HEK293 (cell line): ENCODE results near the gene MPC2.

Source experiments
- CTCF ChIA-PET: fragments of 350-600 bp; formaldehyde crosslinking; extraction: SDS; loops from one replicate; lab custom pipeline; 2021; ENCODE audit warnings: antibody characterized with exemption; lab: Yijun Ruan, JAX
- POLR2A ChIA-PET: fragments of 300-600 bp; formaldehyde crosslinking; extraction: SDS; loops from one replicate; lab custom pipeline; 2020; ENCODE audit warnings: antibody characterized with exemption, inconsistent platforms; lab: Yijun Ruan, JAX
- H3K27ac ChIP-seq: fragments of 200-500 bp; sonication (Bioruptor generic); 2 replicates; pipeline ENCODE4 v1.5.1; 2014; ENCODE audit warnings: low read depth, low read length, control low read depth, inconsistent platforms; ENCODE audit errors: extremely low read depth
- H3K36me3 ChIP-seq, 2 experiments: fragments of 200-500 bp in 1 of 2; sonication (Bioruptor generic) in 1 of 2; 1 replicate in 1 of 2; 2 replicates in 1 of 2; pipeline ENCODE4 v1.5.1; 2014 to 2017; ENCODE audit warnings: inconsistent platforms in 2 of 2, low read length in 2 of 2; ENCODE audit not compliant: control insufficient read depth in 2 of 2, insufficient read depth in 1 of 2
- H3K4me1 ChIP-seq: fragments of 200-500 bp; sonication (Bioruptor generic); 2 replicates; pipeline ENCODE4 v1.5.1; 2014; ENCODE audit warnings: mild to moderate bottlenecking, low read length, inconsistent platforms; ENCODE audit not compliant: control insufficient read depth, insufficient read depth
- H3K4me3 ChIP-seq: 2 replicates; pipeline ENCODE4 v1.5.1; 2011; ENCODE audit warnings: low read depth, mild to moderate bottlenecking, control low read depth, low read length, moderate library complexity
- H3K9me3 ChIP-seq: fragments of 200-500 bp; sonication (Bioruptor generic); 2 replicates; pipeline ENCODE4 v1.5.1; 2014; ENCODE audit warnings: low read depth, low read length, inconsistent platforms; ENCODE audit not compliant: control insufficient read depth, insufficient read depth
- AEBP2 ChIP-seq: fragments of 450-650 bp; formaldehyde crosslinking; IDR thresholded peaks from 2 replicates; pipeline ENCODE4 v1.5.1; 2016; ENCODE audit warnings: missing biosample characterization, missing genetic modification characterization, borderline replicate concordance
- BCL6B ChIP-seq: fragments of 450-650 bp; formaldehyde crosslinking; IDR thresholded peaks from 2 replicates; pipeline ENCODE4 v1.5.1; 2017; ENCODE audit warnings: missing biosample characterization, missing genetic modification characterization
- GLIS1 ChIP-seq: fragments of 450-650 bp; formaldehyde crosslinking; IDR thresholded peaks from 2 replicates; pipeline ENCODE4 v1.5.1; 2016; ENCODE audit warnings: missing biosample characterization, missing genetic modification characterization
- HOXD13 ChIP-seq: sonication (generic); formaldehyde crosslinking; IDR thresholded peaks from 2 replicates; pipeline ENCODE4 v1.8.0; 2022; ENCODE audit warnings: missing genetic modification reagents, borderline replicate concordance
- KLF17 ChIP-seq: fragments of 450-650 bp; formaldehyde crosslinking; IDR thresholded peaks from 2 replicates; pipeline ENCODE4 v1.5.1; 2016; ENCODE audit warnings: missing biosample characterization, missing genetic modification characterization
- OVOL3 ChIP-seq: fragments of 450-650 bp; formaldehyde crosslinking; IDR thresholded peaks from 2 replicates; pipeline ENCODE4 v1.5.1; 2016; ENCODE audit warnings: missing biosample characterization, missing genetic modification characterization
- SP2 ChIP-seq: fragments of 450-650 bp; formaldehyde crosslinking; IDR thresholded peaks from 2 replicates; pipeline ENCODE4 v1.5.1; 2016; ENCODE audit warnings: missing biosample characterization, missing genetic modification characterization
- ZBTB10 ChIP-seq: fragments of 450-650 bp; formaldehyde crosslinking; IDR thresholded peaks from 2 replicates; pipeline ENCODE4 v1.5.1; 2016; ENCODE audit warnings: missing biosample characterization, missing genetic modification characterization
- ZBTB20 ChIP-seq: fragments of 450-650 bp; formaldehyde crosslinking; IDR thresholded peaks from 2 replicates; pipeline ENCODE4 v1.5.1; 2016; ENCODE audit warnings: missing biosample characterization, missing genetic modification characterization
- ZBTB26 ChIP-seq: fragments of 450-650 bp; formaldehyde crosslinking; optimal IDR thresholded peaks from 2 replicates; pipeline ENCODE3; 2016; ENCODE audit warnings: missing biosample characterization, mild to moderate bottlenecking, missing genetic modification characterization
- ZBTB49 ChIP-seq: fragments of 450-650 bp; formaldehyde crosslinking; IDR thresholded peaks from 2 replicates; pipeline ENCODE4 v1.5.1; 2016; ENCODE audit warnings: missing biosample characterization, missing genetic modification characterization, low read depth
- ZFP37 ChIP-seq: fragments of 450-650 bp; formaldehyde crosslinking; IDR thresholded peaks from 2 replicates; pipeline ENCODE4 v1.5.1; 2016; ENCODE audit warnings: missing biosample characterization, missing genetic modification characterization
- ZNF157 ChIP-seq: fragments of 450-650 bp; formaldehyde crosslinking; IDR thresholded peaks from 2 replicates; pipeline ENCODE4 v1.5.1; 2016; ENCODE audit warnings: missing biosample characterization, missing genetic modification characterization
- ZNF274 ChIP-seq, 2 experiments: fragments of 200-500 bp in 1 of 2; fragments of 450-650 bp in 1 of 2; sonication (Bioruptor generic) in 1 of 2; formaldehyde crosslinking in 1 of 2; IDR thresholded peaks; 2 replicates each; pipeline versions ENCODE4 v1.5.1 to v1.6.1; 2014 to 2016; ENCODE audit warnings: borderline replicate concordance in 1 of 2, inconsistent platforms in 1 of 2, low read length in 1 of 2, missing biosample characterization in 1 of 2, missing genetic modification characterization in 1 of 2
- ZNF394 ChIP-seq: fragments of 450-650 bp; formaldehyde crosslinking; IDR thresholded peaks from 2 replicates; pipeline ENCODE4 v1.5.1; 2016; ENCODE audit warnings: missing biosample characterization, missing genetic modification characterization, mild to moderate bottlenecking, moderate library complexity, borderline replicate concordance
- ZNF416 ChIP-seq: fragments of 450-650 bp; formaldehyde crosslinking; IDR thresholded peaks from 2 replicates; pipeline ENCODE4 v1.5.1; 2016; ENCODE audit warnings: missing biosample characterization, missing genetic modification characterization
- ZNF521 ChIP-seq: fragments of 450-650 bp; formaldehyde crosslinking; IDR thresholded peaks from 2 replicates; pipeline ENCODE4 v1.5.1; 2017; ENCODE audit warnings: missing biosample characterization, mild to moderate bottlenecking, missing genetic modification characterization
- ZNF600 ChIP-seq: fragments of 450-650 bp; formaldehyde crosslinking; IDR thresholded peaks from 2 replicates; pipeline ENCODE4 v1.5.1; 2016; ENCODE audit warnings: missing biosample characterization, missing genetic modification characterization
- ZNF639 ChIP-seq: fragments of 450-650 bp; formaldehyde crosslinking; IDR thresholded peaks from 2 replicates; pipeline ENCODE4 v1.5.1; 2016; ENCODE audit warnings: missing biosample characterization, missing genetic modification characterization
- ZNF654 ChIP-seq: fragments of 450-650 bp; formaldehyde crosslinking; IDR thresholded peaks from 2 replicates; pipeline ENCODE4 v1.5.1; 2016; ENCODE audit warnings: low read depth, missing biosample characterization, missing genetic modification characterization
- ZNF660 ChIP-seq: fragments of 450-650 bp; IDR thresholded peaks from 2 replicates; pipeline ENCODE4 v1.5.1; 2018; ENCODE audit warnings: missing biosample characterization, mild to moderate bottlenecking, missing genetic modification characterization
- ZNF704 ChIP-seq: fragments of 450-650 bp; formaldehyde crosslinking; IDR thresholded peaks from 2 replicates; pipeline ENCODE4 v1.5.1; 2016; ENCODE audit warnings: missing biosample characterization, missing genetic modification characterization
- ZNF843 ChIP-seq: fragments of 450-650 bp; formaldehyde crosslinking; IDR thresholded peaks from 2 replicates; pipeline ENCODE4 v1.5.1; 2016; ENCODE audit warnings: missing biosample characterization, missing genetic modification characterization

MPC2 gene

GRCh38 chr1:167984886-167985489 lies 48.1 kb upstream of the MPC2 start:
- Histone ChIP-seq H3K27ac (no peak overlapping the region), H3K4me3 (no peak overlapping the region), H3K4me1 (no peaks in the 10 kb centered on the region), H3K36me3 (no peaks in the 10 kb centered on the region), H3K9me3 (no peaks in the 10 kb centered on the region)
- POLR2A ChIA-PET, result no interaction called here
- CTCF ChIA-PET, result interaction anchor here (0.6 kb wide), 1 partner anchor 91 kb away, joined by 3 read pairs; no protein-coding TSS in a partner anchor
- 0 out of 2 replicates have a peak, but pooled peaks have one; percentile 43 for TF ChIP-seq ZNF157 (tag by site-specific recombination)
- TF ChIP-seq BCL6B (tag by site-specific recombination), result peak; percentile 79; the same call in 1 of the 2 replicates
- peak; percentile 39; the same call in 1 of the 2 replicates for TF ChIP-seq SP2 (tag by site-specific recombination)
- TF ChIP-seq ZNF704 (tag by site-specific recombination), result no peak
- no peak; the same call in 1 of the 2 replicates for TF ChIP-seq ZNF394
- peak; percentile 55; the same call in 1 of the 2 replicates for TF ChIP-seq ZNF600
- peak; percentile 57 for TF ChIP-seq GLIS1
- peak; percentile 45 for TF ChIP-seq ZBTB26 (tag by site-specific recombination)
- peak; percentile 84; the same call in 1 of the 2 replicates for TF ChIP-seq ZNF639 (tag by site-specific recombination)
- TF ChIP-seq ZNF654 (tag by site-specific recombination), result no peak
- TF ChIP-seq OVOL3 (tag by site-specific recombination), result no peak
- no peak for TF ChIP-seq ZNF660 (tag by site-specific recombination)
- TF ChIP-seq ZBTB20 (tag by site-specific recombination), result no peak
- no peak for TF ChIP-seq HOXD13 (CRISPR knock-in tag)
- TF ChIP-seq ZNF274 (IDR thresholded peaks at IDR 0.05; ENCODE audit: low read length), result no peak
- TF ChIP-seq ZNF274 (tag by site-specific recombination; IDR thresholded peaks at IDR 0.05; ENCODE audit: borderline replicate concordance), result no peak
- TF ChIP-seq ZNF843, result no peak
- peak; percentile 87; the same call in 1 of the 2 replicates for TF ChIP-seq KLF17 (tag by site-specific recombination)
- no peak for TF ChIP-seq AEBP2
- TF ChIP-seq ZNF521, result no peak
- TF ChIP-seq ZBTB49, result no peak
- peak; percentile 76; the same call in 1 of the 2 replicates for TF ChIP-seq ZBTB10 (tag by site-specific recombination)
- peak; percentile 90 for TF ChIP-seq ZFP37
- peak; percentile 59; the same call in 1 of the 2 replicates for TF ChIP-seq ZNF416 (tag by site-specific recombination)
